ENCODE results near the gene L2HGDH. TPM values are rescaled to one million over a fixed set of nuclear protein-coding genes. Genes with fewer than 3 reads are reported as not detected.

L2HGDH gene
- polyA plus RNA-seq, 1 of the 3 experiments (the other 2 are of a cell fraction) = 8.4 TPM

DNA sequence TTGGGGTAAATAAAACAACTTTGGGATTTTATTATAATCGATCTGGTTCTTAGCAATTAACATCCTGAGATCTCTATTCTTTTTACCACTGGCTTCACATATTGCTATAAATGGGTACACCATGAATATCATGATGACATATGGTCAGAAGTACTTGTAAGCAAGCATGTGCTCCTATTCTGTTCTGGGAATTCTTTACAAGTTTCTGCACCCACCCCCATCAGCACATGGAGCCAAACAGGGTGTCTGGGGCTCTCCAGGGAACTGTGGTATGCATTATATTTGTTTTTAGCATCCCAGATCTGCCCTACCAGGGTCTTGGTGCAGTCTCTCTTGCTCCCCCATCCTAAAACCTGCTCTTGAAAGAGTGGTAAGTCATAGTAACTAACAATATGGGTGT, 31.4 kb upstream of the L2HGDH start:
- no peak for DNase-seq
- Histone ChIP-seq H3K36me3 (replicated peaks in 1 of 2; ENCODE audit: control insufficient read depth in 1 of 2, insufficient read depth in 2 of 2, low read length in 1 of 2) (no peaks in the 10 kb centered on the region), H4K20me1 (ENCODE audit: insufficient read depth) (no peaks in the 10 kb centered on the region), H3K9me3 (no peaks in the 10 kb centered on the region), H3F3A (replicated peaks; ENCODE audit: insufficient read depth) (peaks cover 4% of the 10 kb centered on the region), H2AFZ (ENCODE audit: low read depth) (no peak overlapping the region), H3K4me1 (ENCODE audit: control insufficient read depth in 1 of 2, insufficient read depth in 2 of 2, low read depth in 1 of 2, low read length in 1 of 2) (peaks cover 16 to 20% of the 10 kb centered on the region in 2 experiments), H3K27ac (ENCODE audit: low read depth in 2 of 2, low read length in 1 of 2) (no peak overlapping the region), H3K27me3 (ENCODE audit: insufficient read depth) (no peaks in the 10 kb centered on the region), H3K4me2 (no peak overlapping the region), H3K4me3 (ENCODE audit: low read depth in 2 of 2, low read length in 1 of 2) (no peak overlapping the region), H3K9ac (no peak overlapping the region), H3K9me2 (no peaks in the 10 kb centered on the region), H3K79me2 (ENCODE audit: insufficient read depth) (no peaks in the 10 kb centered on the region)
- no peak for TF ChIP-seq RFX5 (IDR thresholded peaks at IDR 0.05; ENCODE audit: low read length)
- no peak for TF ChIP-seq NRF1 (IDR thresholded peaks at IDR 0.05; ENCODE audit: low read depth, low read length)
- no peak for TF ChIP-seq CHD2 (IDR thresholded peaks at IDR 0.05; ENCODE audit: low read length, partially characterized antibody)
- TF ChIP-seq EZH2phosphoT487 (IDR thresholded peaks at IDR 0.05; ENCODE audit: borderline replicate concordance, low read depth) = no peak
- no peak for TF ChIP-seq EP300 (IDR thresholded peaks at IDR 0.05; ENCODE audit: borderline replicate concordance in 1 of 2, low read depth in 1 of 2, low read length in 1 of 2)
- TF ChIP-seq RAD21 (IDR thresholded peaks at IDR 0.05; ENCODE audit: low read length) = no peak
- TF ChIP-seq, protein P1, sequence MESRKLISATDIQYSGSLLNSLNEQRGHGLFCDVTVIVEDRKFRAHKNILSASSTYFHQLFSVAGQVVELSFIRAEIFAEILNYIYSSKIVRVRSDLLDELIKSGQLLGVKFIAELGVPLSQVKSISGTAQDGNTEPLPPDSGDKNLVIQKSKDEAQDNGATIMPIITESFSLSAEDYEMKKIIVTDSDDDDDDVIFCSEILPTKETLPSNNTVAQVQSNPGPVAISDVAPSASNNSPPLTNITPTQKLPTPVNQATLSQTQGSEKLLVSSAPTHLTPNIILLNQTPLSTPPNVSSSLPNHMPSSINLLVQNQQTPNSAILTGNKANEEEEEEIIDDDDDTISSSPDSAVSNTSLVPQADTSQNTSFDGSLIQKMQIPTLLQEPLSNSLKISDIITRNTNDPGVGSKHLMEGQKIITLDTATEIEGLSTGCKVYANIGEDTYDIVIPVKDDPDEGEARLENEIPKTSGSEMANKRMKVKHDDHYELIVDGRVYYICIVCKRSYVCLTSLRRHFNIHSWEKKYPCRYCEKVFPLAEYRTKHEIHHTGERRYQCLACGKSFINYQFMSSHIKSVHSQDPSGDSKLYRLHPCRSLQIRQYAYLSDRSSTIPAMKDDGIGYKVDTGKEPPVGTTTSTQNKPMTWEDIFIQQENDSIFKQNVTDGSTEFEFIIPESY (IDR thresholded peaks at IDR 0.05; ENCODE audit: borderline replicate concordance, low read depth) = no peak
- TF ChIP-seq SMC3 (IDR thresholded peaks at IDR 0.05; ENCODE audit: low read depth, low read length) = no peak
- TF ChIP-seq RCOR1 (IDR thresholded peaks at IDR 0.05; ENCODE audit: low read length) = no peak
- TF ChIP-seq FOXM1 (IDR thresholded peaks at IDR 0.05; ENCODE audit: low read depth) = no peak
- no peak for TF ChIP-seq TCF12 (IDR thresholded peaks at IDR 0.05)
- TF ChIP-seq, protein P2, sequence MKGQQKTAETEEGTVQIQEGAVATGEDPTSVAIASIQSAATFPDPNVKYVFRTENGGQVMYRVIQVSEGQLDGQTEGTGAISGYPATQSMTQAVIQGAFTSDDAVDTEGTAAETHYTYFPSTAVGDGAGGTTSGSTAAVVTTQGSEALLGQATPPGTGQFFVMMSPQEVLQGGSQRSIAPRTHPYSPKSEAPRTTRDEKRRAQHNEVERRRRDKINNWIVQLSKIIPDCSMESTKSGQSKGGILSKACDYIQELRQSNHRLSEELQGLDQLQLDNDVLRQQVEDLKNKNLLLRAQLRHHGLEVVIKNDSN (IDR thresholded peaks at IDR 0.05; ENCODE audit: borderline replicate concordance, low read depth) = no peak
- TF ChIP-seq, protein P3, sequence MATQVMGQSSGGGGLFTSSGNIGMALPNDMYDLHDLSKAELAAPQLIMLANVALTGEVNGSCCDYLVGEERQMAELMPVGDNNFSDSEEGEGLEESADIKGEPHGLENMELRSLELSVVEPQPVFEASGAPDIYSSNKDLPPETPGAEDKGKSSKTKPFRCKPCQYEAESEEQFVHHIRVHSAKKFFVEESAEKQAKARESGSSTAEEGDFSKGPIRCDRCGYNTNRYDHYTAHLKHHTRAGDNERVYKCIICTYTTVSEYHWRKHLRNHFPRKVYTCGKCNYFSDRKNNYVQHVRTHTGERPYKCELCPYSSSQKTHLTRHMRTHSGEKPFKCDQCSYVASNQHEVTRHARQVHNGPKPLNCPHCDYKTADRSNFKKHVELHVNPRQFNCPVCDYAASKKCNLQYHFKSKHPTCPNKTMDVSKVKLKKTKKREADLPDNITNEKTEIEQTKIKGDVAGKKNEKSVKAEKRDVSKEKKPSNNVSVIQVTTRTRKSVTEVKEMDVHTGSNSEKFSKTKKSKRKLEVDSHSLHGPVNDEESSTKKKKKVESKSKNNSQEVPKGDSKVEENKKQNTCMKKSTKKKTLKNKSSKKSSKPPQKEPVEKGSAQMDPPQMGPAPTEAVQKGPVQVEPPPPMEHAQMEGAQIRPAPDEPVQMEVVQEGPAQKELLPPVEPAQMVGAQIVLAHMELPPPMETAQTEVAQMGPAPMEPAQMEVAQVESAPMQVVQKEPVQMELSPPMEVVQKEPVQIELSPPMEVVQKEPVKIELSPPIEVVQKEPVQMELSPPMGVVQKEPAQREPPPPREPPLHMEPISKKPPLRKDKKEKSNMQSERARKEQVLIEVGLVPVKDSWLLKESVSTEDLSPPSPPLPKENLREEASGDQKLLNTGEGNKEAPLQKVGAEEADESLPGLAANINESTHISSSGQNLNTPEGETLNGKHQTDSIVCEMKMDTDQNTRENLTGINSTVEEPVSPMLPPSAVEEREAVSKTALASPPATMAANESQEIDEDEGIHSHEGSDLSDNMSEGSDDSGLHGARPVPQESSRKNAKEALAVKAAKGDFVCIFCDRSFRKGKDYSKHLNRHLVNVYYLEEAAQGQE (IDR thresholded peaks at IDR 0.05; ENCODE audit: low read depth, low read length) = no peak
- no peak for TF ChIP-seq YY1 (IDR thresholded peaks at IDR 0.05; ENCODE audit: low read depth)
- TF ChIP-seq, protein P4, sequence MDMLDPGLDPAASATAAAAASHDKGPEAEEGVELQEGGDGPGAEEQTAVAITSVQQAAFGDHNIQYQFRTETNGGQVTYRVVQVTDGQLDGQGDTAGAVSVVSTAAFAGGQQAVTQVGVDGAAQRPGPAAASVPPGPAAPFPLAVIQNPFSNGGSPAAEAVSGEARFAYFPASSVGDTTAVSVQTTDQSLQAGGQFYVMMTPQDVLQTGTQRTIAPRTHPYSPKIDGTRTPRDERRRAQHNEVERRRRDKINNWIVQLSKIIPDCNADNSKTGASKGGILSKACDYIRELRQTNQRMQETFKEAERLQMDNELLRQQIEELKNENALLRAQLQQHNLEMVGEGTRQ (IDR thresholded peaks at IDR 0.05; ENCODE audit: borderline replicate concordance, low read depth, low read length) = no peak
- TF ChIP-seq FOXJ3 (CRISPR knock-in tag; IDR thresholded peaks at IDR 0.05) = no peak
- POLR2A ChIA-PET = interaction anchor here (1.1 kb wide), 1 partner anchor 188 kb away, joined by 6 read pairs; no protein-coding TSS in a partner anchor
- CTCF ChIA-PET = interaction anchor here (0.8 to 6.9 kb wide), 14 partner anchors 16 to 390 kb away, joined by 3 to 65 read pairs (median 4); no protein-coding TSS in a partner anchor
- 90% methylated on average over 1 of the region's 1 CpG for WGBS (ENCODE audit: low lambda C conversion rate)
